ENCODE results near the gene YARS1. TPM values are rescaled to one million over a fixed set of nuclear protein-coding genes. Genes with fewer than 3 reads are reported as not detected.

Gene YARS1
- total and polyA plus RNA-seq, 2 of the 4 experiments (the other 2 are of a cell fraction): 100 to 166 TPM

DNA sequence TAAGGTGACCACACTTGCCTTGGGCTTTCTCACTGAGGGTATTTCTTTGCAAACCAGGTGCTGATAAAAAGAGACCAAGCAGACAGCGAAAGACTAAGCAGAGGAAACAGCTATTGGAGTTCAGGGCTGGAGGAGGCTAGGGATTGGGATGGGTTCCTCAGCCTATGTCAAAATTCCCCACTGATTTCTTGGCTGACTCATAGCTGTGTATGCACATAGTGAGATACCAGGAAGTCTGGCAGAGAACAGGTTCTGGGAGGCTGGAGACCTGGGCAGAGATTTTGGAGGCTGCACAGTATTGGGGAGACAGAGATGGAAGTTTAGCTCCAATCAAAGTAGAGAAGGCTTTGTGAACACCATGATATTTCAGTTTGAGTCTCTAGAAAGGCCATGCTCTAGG, 25.3 kb downstream of the YARS1 start:
- Histone ChIP-seq H3K14ac (replicated peaks; ENCODE audit: low read depth, low read length) (no peak overlapping the region), H3K27ac (ENCODE audit: insufficient read depth, low read length) (no peak overlapping the region), H2AK5ac (ENCODE audit: low read depth, low read length) (no peak overlapping the region), H3K4me1 (ENCODE audit: control insufficient read depth, insufficient read depth, low read length) (peaks cover 7% of the 10 kb centered on the region; the same call in 1 of the 2 replicates), H2AK9ac (replicated peaks; ENCODE audit: low read depth, low read length, poor library complexity) (no peak overlapping the region), H3K9me1 (ENCODE audit: insufficient read depth, low read length) (peaks cover 4% of the 10 kb centered on the region; the same call in 1 of the 2 replicates), H3K36me3 (ENCODE audit: control insufficient read depth, insufficient read depth, low read length) (peaks cover 40% of the 10 kb centered on the region), H3K4me3 (ENCODE audit: insufficient read depth, low read depth, low read length) (no peak overlapping the region), H3K4ac (ENCODE audit: low read depth, low read length) (no peak overlapping the region), H4K20me1 (ENCODE audit: insufficient read depth, low read length) (peaks cover 11% of the 10 kb centered on the region; the same call in 1 of the 2 replicates), H3K9me3 (ENCODE audit: control insufficient read depth, insufficient read depth, low read length) (no peaks in the 10 kb centered on the region), H4K91ac (ENCODE audit: insufficient read depth, low read depth, low read length) (no peak overlapping the region), H2BK15ac (ENCODE audit: low read depth, low read length) (no peak overlapping the region), H3K27me3 (ENCODE audit: control insufficient read depth, insufficient read depth, low read length) (no peaks in the 10 kb centered on the region), H4K8ac (ENCODE audit: low read depth in 2 of 2, low read length in 2 of 2) (no peak overlapping the region), H3K23ac (ENCODE audit: low read depth, low read length) (no peak overlapping the region), H2AFZ (replicated peaks; ENCODE audit: low read length, poor library complexity) (no peak overlapping the region), H3K56ac (ENCODE audit: extremely low read depth, insufficient read depth, low read length) (no peak overlapping the region), H3K4me2 (ENCODE audit: low read depth, low read length) (no peak overlapping the region), H3K79me1 (ENCODE audit: low read depth in 1 of 2, low read length in 2 of 2) (peaks cover 22 to 58% of the 10 kb centered on the region in 2 experiments; a peak in 3 of 4 replicates), H2BK20ac (ENCODE audit: low read depth, low read length) (no peak overlapping the region), H4K5ac (ENCODE audit: low read depth, low read length) (no peak overlapping the region), H2BK120ac (ENCODE audit: low read depth, low read length) (no peak overlapping the region), H3K18ac (ENCODE audit: low read depth, low read length) (no peak overlapping the region), H3K9ac (ENCODE audit: low read depth, low read length) (no peak overlapping the region), H2BK5ac (ENCODE audit: low read depth, low read length, poor library complexity, severe bottlenecking) (no peak overlapping the region)
- ATAC-seq (ENCODE audit: low read depth): peak; percentile 75
- BruUV-seq (replicated peaks): no TSS peak
- dilution Hi-C loops (cut with HindIII; ENCODE audit: low sequenced_read_pairs, unreplicated experiment): no loop called here
- ChIA-PET CTCF (interaction anchor here (0.8 to 1.9 kb wide), 2 partner anchors 9 to 79 kb away, joined by 3 to 6 read pairs; no protein-coding TSS in a partner anchor), POLR2A (ENCODE audit: unreplicated experiment) (no interaction called here)
- intact Hi-C loops (cut with micrococcal nuclease): no loop called here
- in situ Hi-C loops (cut with MboI; ENCODE audit: low sequenced_read_pairs): no loop called here
- TF ChIP-seq BHLHE40 (IDR thresholded peaks at IDR 0.05; ENCODE audit: low read depth, low read length) (no peak), MAFK (IDR thresholded peaks at IDR 0.05; ENCODE audit: low read depth, low read length) (no peak), SMC3 (IDR thresholded peaks at IDR 0.05; ENCODE audit: low read depth, low read length) (no peak), RAD21 (IDR thresholded peaks at IDR 0.05; ENCODE audit: low read length) (no peak), RCOR1 (IDR thresholded peaks at IDR 0.05; ENCODE audit: insufficient replicate concordance, low read length) (no peak), RFX5 (IDR thresholded peaks at IDR 0.05; ENCODE audit: low read depth, low read length) (no peak), POLR2A (IDR thresholded peaks at IDR 0.05; ENCODE audit: low read depth, low read length) (no peak), MAZ (IDR thresholded peaks at IDR 0.05; ENCODE audit: borderline replicate concordance, low read depth, low read length) (no peak), NFE2L2 (IDR thresholded peaks at IDR 0.05; ENCODE audit: low read depth, low read length) (no peak), MXI1 (IDR thresholded peaks at IDR 0.05; ENCODE audit: borderline replicate concordance, low read depth, low read length) (no peak), CHD1 (IDR thresholded peaks at IDR 0.05; ENCODE audit: low read depth, low read length) (no peak)
- TF ChIP-seq, protein P1, sequence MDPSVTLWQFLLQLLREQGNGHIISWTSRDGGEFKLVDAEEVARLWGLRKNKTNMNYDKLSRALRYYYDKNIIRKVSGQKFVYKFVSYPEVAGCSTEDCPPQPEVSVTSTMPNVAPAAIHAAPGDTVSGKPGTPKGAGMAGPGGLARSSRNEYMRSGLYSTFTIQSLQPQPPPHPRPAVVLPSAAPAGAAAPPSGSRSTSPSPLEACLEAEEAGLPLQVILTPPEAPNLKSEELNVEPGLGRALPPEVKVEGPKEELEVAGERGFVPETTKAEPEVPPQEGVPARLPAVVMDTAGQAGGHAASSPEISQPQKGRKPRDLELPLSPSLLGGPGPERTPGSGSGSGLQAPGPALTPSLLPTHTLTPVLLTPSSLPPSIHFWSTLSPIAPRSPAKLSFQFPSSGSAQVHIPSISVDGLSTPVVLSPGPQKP (IDR thresholded peaks at IDR 0.05; ENCODE audit: borderline replicate concordance, low read depth, low read length): no peak
- TF ChIP-seq, protein P2, sequence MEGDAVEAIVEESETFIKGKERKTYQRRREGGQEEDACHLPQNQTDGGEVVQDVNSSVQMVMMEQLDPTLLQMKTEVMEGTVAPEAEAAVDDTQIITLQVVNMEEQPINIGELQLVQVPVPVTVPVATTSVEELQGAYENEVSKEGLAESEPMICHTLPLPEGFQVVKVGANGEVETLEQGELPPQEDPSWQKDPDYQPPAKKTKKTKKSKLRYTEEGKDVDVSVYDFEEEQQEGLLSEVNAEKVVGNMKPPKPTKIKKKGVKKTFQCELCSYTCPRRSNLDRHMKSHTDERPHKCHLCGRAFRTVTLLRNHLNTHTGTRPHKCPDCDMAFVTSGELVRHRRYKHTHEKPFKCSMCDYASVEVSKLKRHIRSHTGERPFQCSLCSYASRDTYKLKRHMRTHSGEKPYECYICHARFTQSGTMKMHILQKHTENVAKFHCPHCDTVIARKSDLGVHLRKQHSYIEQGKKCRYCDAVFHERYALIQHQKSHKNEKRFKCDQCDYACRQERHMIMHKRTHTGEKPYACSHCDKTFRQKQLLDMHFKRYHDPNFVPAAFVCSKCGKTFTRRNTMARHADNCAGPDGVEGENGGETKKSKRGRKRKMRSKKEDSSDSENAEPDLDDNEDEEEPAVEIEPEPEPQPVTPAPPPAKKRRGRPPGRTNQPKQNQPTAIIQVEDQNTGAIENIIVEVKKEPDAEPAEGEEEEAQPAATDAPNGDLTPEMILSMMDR (conservative IDR thresholded peaks at IDR 0.05; ENCODE audit: low read depth, low read length): no peak
- TF ChIP-seq, protein P3, sequence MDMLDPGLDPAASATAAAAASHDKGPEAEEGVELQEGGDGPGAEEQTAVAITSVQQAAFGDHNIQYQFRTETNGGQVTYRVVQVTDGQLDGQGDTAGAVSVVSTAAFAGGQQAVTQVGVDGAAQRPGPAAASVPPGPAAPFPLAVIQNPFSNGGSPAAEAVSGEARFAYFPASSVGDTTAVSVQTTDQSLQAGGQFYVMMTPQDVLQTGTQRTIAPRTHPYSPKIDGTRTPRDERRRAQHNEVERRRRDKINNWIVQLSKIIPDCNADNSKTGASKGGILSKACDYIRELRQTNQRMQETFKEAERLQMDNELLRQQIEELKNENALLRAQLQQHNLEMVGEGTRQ (IDR thresholded peaks at IDR 0.05; ENCODE audit: low read depth, low read length): no peak
- peak; percentile 60 for DNase-seq
- WGBS, 2 experiments (ENCODE audit: extremely low coverage in 2 of 2, insufficient read length in 1 of 2): no CpG with 5 or more reads among the region's 1 CpG
